Measurements from ENCODE around the gene BNIPL.

Gene BNIPL

GRCh38 chr1:151036356-151036755, at the start of gene BNIPL:
Gene BNIPL (plus strand): TSS chr1:151036586. CDS start chr1:151036726, 140 bp downstream.
- no peak for DNase-seq (ENCODE audit: low read depth)
- no peak within 1 kb of the TSS for H3K4me3 ChIP-seq (ENCODE audit: low read length)
- TF ChIP-seq CTCF (conservative IDR thresholded peaks at IDR 0.05; ENCODE audit: low read depth, low read length) = no peak

GRCh38 chr1:150987924-150988323, 48.5 kb upstream of the BNIPL start:
- H3K4me3 ChIP-seq (ENCODE audit: low read length) = no peak overlapping the region
- DNase-seq (ENCODE audit: low read depth) = no peak
- no peak for TF ChIP-seq CTCF (conservative IDR thresholded peaks at IDR 0.05; ENCODE audit: low read depth, low read length)

- TF ChIP-seq CTCF (conservative IDR thresholded peaks at IDR 0.05; ENCODE audit: low read depth, low read length) = no peak
These were observed 43.8 kb upstream of the BNIPL start for GRCh38 chr1:150992626-150993025.

GRCh38 chr1:150994248-150994647, 42.1 kb upstream of the BNIPL start:
- no peak for DNase-seq (ENCODE audit: low read depth)
- TF ChIP-seq CTCF (conservative IDR thresholded peaks at IDR 0.05; ENCODE audit: low read depth, low read length) = no peak
- no peak overlapping the region for H3K4me3 ChIP-seq (ENCODE audit: low read length)

More at GRCh38 chr1:150992626-150993025, 43.8 kb upstream of the BNIPL start:
- no peak overlapping the region for H3K4me3 ChIP-seq (ENCODE audit: low read length)
- no peak for DNase-seq (ENCODE audit: low read depth)

GRCh38 chr1:150995460-150995859, 40.9 kb upstream of the BNIPL start:
- no peak overlapping the region for H3K4me3 ChIP-seq (ENCODE audit: low read length)
- no peak for DNase-seq (ENCODE audit: low read depth)
- TF ChIP-seq CTCF (conservative IDR thresholded peaks at IDR 0.05; ENCODE audit: low read depth, low read length) = no peak

GRCh38 chr1:150995896-150996295, 40.5 kb upstream of the BNIPL start:
- H3K4me3 ChIP-seq (ENCODE audit: low read length) = no peak overlapping the region
- peak; percentile 67 for TF ChIP-seq CTCF (conservative IDR thresholded peaks at IDR 0.05; ENCODE audit: low read depth, low read length)
- no peak for DNase-seq (ENCODE audit: low read depth)

- H3K4me3 ChIP-seq (ENCODE audit: low read length) = no peak overlapping the region
- no peak for DNase-seq (ENCODE audit: low read depth)
- no peak for TF ChIP-seq CTCF (conservative IDR thresholded peaks at IDR 0.05; ENCODE audit: low read depth, low read length)
These were observed 39.1 kb upstream of the BNIPL start for GRCh38 chr1:150997126-150997872.
